Stimulated activated CD4-positive, alpha-beta T cell treated with anti-CD3 and anti-CD28 coated beads, TNF-alpha, amount 100 ng/mL, for 1 hour (primary cell): ENCODE results near the gene SLC4A2.

Source experiments
- DNase-seq, 3 donors: peaks; one replicate each; pipeline ENCODE4 v3.0.0-alpha.2; 2020; ENCODE audit warnings: low read depth in 3 of 3, low spot score in 1 of 3

Gene SLC4A2

DNA sequence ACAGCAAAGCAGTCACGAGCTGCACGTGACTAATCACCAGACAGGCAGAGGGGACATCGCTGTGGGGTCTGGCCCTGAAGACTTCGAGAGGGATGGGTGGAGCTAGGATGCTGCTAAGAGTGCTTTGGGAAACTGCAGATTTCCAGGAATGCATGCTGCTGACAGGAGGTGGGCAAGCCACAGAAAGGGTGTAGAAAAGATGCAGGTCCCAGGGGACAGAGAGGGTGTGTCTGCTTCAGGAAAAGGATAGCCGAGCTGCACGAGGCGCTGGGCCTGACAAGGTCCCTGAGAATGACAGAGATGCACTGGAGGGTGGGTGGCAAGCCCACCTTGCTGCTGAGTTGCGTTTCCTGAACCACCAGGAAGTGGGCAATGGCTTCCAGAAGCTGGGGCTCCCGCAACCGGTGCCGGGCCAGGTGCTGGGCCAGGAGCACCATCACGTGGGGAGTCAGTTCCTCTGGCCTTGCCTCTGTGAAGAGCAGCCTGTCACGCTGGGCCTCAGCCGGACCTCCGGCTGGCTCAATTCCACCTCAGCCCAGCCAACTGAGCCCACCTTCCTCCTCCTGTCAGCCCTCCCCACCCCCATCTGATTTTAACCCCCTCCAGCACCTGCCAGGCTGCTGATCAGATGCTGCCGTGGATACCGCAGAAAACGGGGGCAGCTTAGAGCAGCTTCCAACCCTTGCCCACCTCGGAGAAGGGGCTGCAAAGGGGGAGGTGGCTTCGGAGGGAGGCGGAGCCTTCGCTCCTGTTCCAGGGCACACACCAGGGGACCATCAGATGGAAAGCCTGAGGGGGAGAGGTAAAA, 19.0 kb downstream of the SLC4A2 start:
- no peak for DNase-seq

- DNase-seq: no peak
These were observed 20.0 kb downstream of the SLC4A2 start for GRCh38 chr7:151079199-151079910.

DNA sequence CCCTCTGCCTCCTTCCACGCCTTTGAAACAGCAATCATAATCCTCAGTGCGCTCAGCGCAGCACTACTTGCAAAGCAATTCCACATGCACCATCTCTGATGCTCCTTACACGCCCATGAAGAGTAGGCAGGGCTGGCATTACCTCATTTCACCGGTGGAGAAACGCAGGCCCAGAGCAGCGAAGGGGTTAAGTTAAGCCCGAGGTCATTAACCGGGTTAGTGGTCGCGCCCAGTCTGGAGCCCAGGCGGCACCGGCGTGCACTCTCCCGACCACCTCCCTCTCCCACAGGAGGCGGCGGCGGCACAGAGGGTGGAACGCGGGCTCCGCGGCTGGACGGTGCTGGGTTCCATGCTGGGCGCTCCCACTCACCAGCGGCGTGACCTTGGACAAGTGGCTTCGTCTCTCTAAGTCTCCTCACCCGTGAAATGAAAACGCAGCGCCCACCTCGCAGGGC, 20.7 kb downstream of the SLC4A2 start:
- DNase-seq: no peak

- peak; percentile 72 to 80 (median 74) for DNase-seq
These were observed 21.3 kb downstream of the SLC4A2 start, which contains the start of gene FASTK for GRCh38 chr7:151080522-151081169. TSS of gene FASTK (minus strand) at chr7:151080809. CDS start at chr7:151080766, 43 bp downstream.

DNA sequence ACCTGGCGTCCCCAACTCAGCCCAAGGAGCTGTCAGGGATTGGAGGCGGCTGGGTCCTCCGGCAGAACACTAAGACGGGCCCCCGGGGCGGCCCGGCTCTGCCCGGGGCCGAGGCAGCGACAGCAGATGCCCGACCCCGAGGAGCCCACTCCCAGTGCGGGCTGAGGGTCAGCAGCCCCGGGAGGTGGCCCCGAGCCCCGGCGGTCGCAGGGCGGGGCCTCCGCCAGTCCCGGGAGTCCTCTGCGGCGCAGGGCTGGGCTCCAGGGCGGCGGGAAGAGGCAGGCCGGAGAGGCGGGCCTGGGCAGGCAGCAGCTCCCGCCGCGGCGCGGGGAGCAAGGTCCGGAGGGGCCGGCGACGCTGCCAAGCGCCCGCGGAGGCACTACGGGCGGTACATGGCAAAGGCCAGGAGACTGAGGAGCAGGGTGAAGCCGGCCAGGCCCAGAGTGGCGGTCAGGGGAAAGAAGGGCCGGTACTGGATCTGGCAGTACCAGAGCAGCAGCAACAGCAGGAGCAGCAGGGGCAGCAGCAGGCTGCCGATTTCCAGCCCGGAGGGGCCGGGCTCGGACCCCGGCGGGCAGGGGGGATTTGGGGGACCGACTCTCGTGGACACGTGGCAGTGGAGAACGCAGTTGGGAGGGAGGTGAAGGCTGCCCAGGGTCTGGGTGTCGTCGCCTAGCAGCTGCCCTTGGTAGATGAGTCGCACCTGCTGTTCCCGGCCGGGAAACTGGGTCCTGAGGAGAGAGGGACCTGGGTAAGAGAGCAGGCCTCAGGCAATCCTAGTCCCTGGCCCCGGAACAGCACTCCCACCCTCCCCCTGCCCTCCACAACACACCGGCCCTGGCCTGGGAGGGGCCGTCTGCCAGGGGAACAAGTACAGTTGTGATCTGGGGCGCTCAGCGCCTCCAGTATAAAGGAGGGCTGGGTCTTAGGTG, 22.0 kb downstream of the SLC4A2 start:
- no peak for DNase-seq

DNA sequence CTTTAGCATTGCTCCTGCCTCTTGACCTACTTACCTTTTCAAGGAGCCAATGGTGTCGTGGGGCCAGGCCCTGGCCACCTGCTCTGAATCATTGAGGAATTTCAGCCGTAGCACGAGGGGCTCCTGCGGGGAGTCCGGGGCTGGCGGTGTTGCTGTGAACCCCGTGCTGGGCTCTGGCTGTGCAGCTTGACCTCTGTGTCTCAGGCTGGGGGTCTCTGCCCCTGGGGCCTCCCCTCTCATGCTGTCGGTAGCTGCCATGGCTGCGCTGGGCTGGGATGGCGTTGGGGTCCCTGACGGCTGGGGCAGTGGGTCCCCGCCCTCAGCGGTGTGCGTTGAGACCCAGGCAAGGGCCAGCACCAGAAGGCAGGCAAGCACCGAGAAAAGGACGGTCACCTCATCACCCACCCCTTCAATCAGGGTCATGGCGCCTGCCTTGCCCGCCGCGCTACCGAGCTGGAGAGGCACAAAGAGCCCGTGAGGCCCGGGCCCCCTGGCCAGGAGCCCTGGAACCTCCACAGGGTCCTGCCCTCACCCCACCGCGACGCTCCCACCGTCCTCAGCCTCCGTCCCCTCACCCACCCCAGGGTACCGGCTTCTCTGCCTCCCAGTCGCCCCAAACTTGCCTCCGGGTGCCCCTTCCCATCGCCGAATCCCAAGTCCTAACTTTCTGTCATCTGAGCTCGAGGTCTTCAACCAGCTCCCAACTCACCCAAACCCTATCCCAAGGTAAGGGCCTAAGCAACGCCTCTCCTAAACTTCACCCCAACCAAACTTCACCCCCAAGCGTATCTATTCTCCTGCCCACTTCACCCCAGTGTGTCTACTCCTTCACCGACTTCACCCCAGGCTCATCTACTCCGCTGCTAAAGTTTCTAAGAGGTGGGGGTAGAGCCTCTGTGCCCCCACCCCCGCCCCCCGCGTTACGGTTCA, 23.0 kb downstream of the SLC4A2 start:
- no peak for DNase-seq

GRCh38 chr7:151083071-151083823, 23.9 kb downstream of the SLC4A2 start, which contains the start of gene TMUB1:
TSS of gene TMUB1 (minus strand) at chr7:151083493. CDS start at chr7:151082563, 930 bp downstream.
- DNase-seq: peak; percentile 49 to 69 (median 63)

GRCh38 chr7:151083824-151084160, 24.4 kb downstream of the SLC4A2 start:
- DNase-seq: no peak

- DNase-seq: no peak
These were observed 25.9 kb downstream of the SLC4A2 start for GRCh38 chr7:151085329-151085690.

GRCh38 chr7:151085691-151086620, 26.6 kb downstream of the SLC4A2 start, which contains the start of gene AGAP3:
TSS of gene AGAP3 (plus strand) at chr7:151086475. CDS start at chr7:151086742, 267 bp downstream.
- DNase-seq: peak in 1 of 3 donors; percentile 52

DNA sequence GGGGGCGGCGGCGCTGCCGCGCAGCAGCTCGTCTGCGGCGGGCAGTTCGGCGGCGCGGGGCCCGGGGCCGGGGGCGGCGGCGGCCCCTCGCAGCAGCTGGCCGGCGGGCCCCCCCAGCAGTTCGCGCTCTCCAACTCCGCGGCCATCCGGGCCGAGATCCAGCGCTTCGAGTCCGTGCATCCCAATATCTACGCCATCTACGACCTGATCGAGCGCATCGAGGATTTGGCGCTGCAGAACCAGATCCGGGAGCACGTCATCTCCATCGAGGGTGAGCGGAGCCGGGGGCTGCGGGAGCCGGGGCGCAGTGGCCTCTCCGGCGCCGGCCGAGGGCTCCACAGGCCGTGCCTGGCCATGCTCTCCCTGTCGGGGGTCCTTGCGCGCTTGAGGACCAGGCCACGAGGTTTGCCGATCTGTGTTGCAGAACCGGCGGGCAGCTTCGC, 27.4 kb downstream of the SLC4A2 start:
- no peak for DNase-seq

DNA sequence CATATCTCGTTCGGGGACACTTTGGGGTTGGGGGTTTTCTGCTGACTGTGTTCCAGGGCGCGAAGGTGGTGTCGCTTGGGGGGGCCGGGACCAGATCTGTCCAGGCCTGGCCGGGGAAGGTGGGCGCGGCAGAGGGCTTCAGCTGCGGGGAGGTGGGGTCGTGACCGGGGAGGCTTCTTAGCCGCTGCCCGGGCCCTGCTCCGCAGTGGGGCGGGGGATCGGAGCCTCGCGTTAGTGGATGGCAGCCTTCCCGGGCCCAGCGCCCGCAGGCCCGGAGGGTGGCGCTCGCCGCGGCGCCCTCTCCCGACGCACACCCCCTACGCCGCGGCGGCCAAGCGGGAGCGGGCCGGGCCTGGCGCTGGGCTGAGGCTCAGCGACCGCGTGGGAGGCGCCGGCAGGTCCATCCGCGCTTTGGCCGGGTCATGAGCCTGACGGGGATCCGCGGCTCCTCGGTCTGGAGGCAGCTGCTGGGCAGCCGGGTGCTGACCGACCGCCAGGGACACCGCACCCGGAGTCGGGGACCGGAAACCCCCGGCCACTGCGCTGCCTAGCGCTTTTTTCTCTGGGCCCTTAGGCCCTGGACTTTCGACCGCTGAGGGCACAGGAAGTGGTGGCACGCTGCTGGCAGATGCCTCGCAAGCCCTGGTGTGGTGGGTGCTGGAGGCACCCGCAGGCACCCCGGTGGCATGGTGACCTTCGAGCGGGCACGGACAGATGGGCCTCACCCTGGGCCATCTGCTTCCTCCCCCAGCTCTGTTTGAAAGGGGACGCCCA, 28.0 kb downstream of the SLC4A2 start:
- no peak for DNase-seq

- no peak for DNase-seq
These were observed 28.8 kb downstream of the SLC4A2 start for GRCh38 chr7:151088019-151088855.

DNA sequence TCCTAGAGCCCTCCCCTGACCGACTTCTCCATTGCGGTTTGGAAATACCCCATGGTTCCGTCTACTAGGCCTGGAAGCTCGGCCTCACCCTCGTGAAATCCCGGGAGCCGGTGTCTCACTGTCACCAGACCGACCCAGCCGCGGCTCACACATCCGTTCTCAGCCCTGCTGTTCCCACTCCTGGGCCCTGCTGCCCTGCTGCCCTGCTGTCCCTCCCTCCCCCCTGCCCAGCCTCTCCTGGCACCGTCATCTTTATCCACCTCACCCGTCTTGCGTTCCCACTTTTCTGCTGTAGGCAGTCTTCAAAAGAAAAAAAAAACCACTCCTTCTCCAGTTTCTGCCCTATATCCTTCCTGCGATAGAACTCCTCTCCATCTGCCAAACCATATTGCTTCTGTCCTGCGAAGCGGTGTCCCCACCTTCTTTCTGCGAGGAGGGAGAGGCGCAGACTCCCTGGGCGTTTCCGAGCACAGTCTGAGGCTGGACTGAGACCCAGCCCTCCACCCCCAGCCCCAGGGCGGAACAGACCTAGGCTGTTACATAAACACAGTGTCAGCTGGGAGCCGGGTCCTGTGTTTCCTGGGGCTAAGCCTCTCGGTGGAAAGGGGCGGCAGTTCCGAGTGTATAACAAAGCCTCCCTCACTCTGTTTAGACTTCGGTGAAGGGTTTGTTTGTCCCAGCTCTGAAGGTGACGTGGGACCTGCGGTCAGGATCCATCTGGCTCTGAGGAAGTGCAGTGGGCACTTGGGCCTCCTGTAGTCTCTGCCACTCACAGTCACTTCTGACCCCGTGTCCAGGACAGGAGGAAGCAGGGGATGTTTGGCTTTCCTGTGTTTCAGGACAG, 29.7 kb downstream of the SLC4A2 start:
- DNase-seq: no peak
